WTC11 (cell line): ENCODE measurements around the gene PIGU. TPM values are rescaled to one million over a fixed set of nuclear protein-coding genes. Genes with fewer than 3 reads are reported as not detected.
A peak's percentile ranks its signal among the peaks of the same experiment; 100 is the strongest.

Experiments used
- ATAC-seq: fragments of 200-7000 bp; cut with Tn5 transposase; 2 replicates; pipeline ENCODE4 v1.10.0; 2021; ENCODE audit warnings: mild to moderate bottlenecking, moderate library complexity
- CTCF ChIA-PET: fragments of 300-600 bp; sonication (Branson Sonifier 250); formaldehyde crosslinking; loops from one replicate; lab custom pipeline; 2021; ENCODE audit warnings: antibody characterized with exemption; lab: Charles Lee
- POLR2A ChIA-PET: fragments of 350-600 bp; sonication (Branson Sonifier 250); formaldehyde crosslinking; loops from one replicate; lab custom pipeline; 2021; ENCODE audit warnings: antibody characterized with exemption; lab: Charles Lee
- DNase-seq: peaks from one replicate; pipeline ENCODE4 v3.0.0; 2021; ENCODE audit warnings: low spot score
- H3K27ac Mint-ChIP-seq: 2 replicates; pipeline ENCODE4 v1.8.0; 2021; ENCODE audit warnings: mixed read lengths
- H3K27me3 Mint-ChIP-seq: 2 replicates; pipeline ENCODE4 v1.8.0; 2021; ENCODE audit warnings: low read depth, mild to moderate bottlenecking, moderate library complexity, mixed read lengths
- H3K36me3 Mint-ChIP-seq: 2 replicates; pipeline ENCODE4 v1.8.0; 2021; ENCODE audit warnings: mixed read lengths
- H3K4me1 Mint-ChIP-seq: 2 replicates; pipeline ENCODE4 v1.8.0; 2022; ENCODE audit warnings: mixed read lengths
- H3K4me3 Mint-ChIP-seq: 2 replicates; pipeline ENCODE4 v1.8.0; 2021; ENCODE audit warnings: mild to moderate bottlenecking, moderate library complexity, mixed read lengths
- H3K9me3 Mint-ChIP-seq: 2 replicates; pipeline ENCODE4 v1.8.0; 2021; ENCODE audit warnings: mixed read lengths
- CBFB ChIP-seq: sonication (generic); formaldehyde crosslinking; IDR thresholded peaks from 2 replicates; pipeline ENCODE4 v1.8.1; 2022; ENCODE audit warnings: mild to moderate bottlenecking, low read depth, missing genetic modification reagents
- CREB1 ChIP-seq: sonication (generic); formaldehyde crosslinking; IDR thresholded peaks from 2 replicates; pipeline ENCODE4 v1.8.0; 2023; ENCODE audit warnings: mild to moderate bottlenecking, missing genetic modification reagents
- CTCF ChIP-seq: fragments of 200-600 bp; IDR thresholded peaks from 2 replicates; pipeline ENCODE4 v1.8.0; 2022; ENCODE audit warnings: antibody characterized with exemption
- FOXP4 ChIP-seq: sonication (generic); formaldehyde crosslinking; IDR thresholded peaks from 2 replicates; pipeline ENCODE4 v1.8.0; 2022; ENCODE audit warnings: mild to moderate bottlenecking, missing genetic modification reagents
- GABPB1 ChIP-seq: sonication (generic); formaldehyde crosslinking; IDR thresholded peaks from 2 replicates; pipeline ENCODE4 v1.8.1; 2023; ENCODE audit warnings: mild to moderate bottlenecking, missing genetic modification reagents
- GTF2I ChIP-seq: fragments of 250-450 bp; sonication (Bioruptor Pico); conservative IDR thresholded peaks from 2 replicates; pipeline ENCODE4 v1.4.0; 2021; ENCODE audit warnings: mild to moderate bottlenecking
- HMGA2 ChIP-seq: fragments of 250-450 bp; sonication (Bioruptor Pico); IDR thresholded peaks from 2 replicates; pipeline ENCODE4 v1.4.0; 2021; ENCODE audit warnings: mild to moderate bottlenecking, moderate library complexity
- KAT7 ChIP-seq: sonication (generic); formaldehyde crosslinking; IDR thresholded peaks from 2 replicates; pipeline ENCODE4 v1.8.1; 2023; ENCODE audit warnings: missing genetic modification reagents, mild to moderate bottlenecking, borderline replicate concordance
- MLX ChIP-seq: sonication (generic); formaldehyde crosslinking; IDR thresholded peaks from 2 replicates; pipeline ENCODE4 v1.8.1; 2023; ENCODE audit warnings: mild to moderate bottlenecking, missing genetic modification reagents, moderate library complexity
- NFATC4 ChIP-seq: fragments of 250-450 bp; sonication (Bioruptor Pico); IDR thresholded peaks from 2 replicates; pipeline ENCODE4 v1.9.0; 2021; ENCODE audit warnings: mild to moderate bottlenecking
- OVOL2 ChIP-seq: fragments of 250-450 bp; sonication (Bioruptor Pico); IDR thresholded peaks from 2 replicates; pipeline ENCODE4 v1.9.0; 2021; ENCODE audit warnings: mild to moderate bottlenecking, borderline replicate concordance
- TCF7 ChIP-seq: sonication (generic); formaldehyde crosslinking; IDR thresholded peaks from 2 replicates; pipeline ENCODE4 v1.8.0; 2022; ENCODE audit warnings: mild to moderate bottlenecking, low read depth, missing genetic modification reagents, moderate library complexity
- USF1 ChIP-seq: sonication (generic); formaldehyde crosslinking; IDR thresholded peaks from 2 replicates; pipeline ENCODE4 v1.8.0; 2022; ENCODE audit warnings: mild to moderate bottlenecking, missing genetic modification reagents
- ZNF281 ChIP-seq: sonication (generic); formaldehyde crosslinking; IDR thresholded peaks from 2 replicates; pipeline ENCODE4 v1.8.0; 2023; ENCODE audit warnings: mild to moderate bottlenecking, missing genetic modification reagents
- total RNA-seq: library from RNA; stranded (reverse); gene quantifications from 3 replicates; pipeline ENCODE4 v1.2.3, GENCODE V29; 2021
- TF ChIP-seq, protein P1 (sequence below): sonication (generic); formaldehyde crosslinking; IDR thresholded peaks from 2 replicates; pipeline ENCODE4 v1.8.0; 2023; ENCODE audit warnings: missing genetic modification reagents, mild to moderate bottlenecking, borderline replicate concordance
- TF ChIP-seq, protein P2 (sequence below): sonication (generic); formaldehyde crosslinking; IDR thresholded peaks from 2 replicates; pipeline ENCODE4 v1.8.1; 2022; ENCODE audit warnings: mild to moderate bottlenecking, moderate library complexity, missing genetic modification reagents
- TF ChIP-seq, protein P3 (sequence below): sonication (generic); formaldehyde crosslinking; IDR thresholded peaks from 2 replicates; pipeline ENCODE4 v1.8.0; 2022; ENCODE audit warnings: mild to moderate bottlenecking, missing genetic modification reagents

PIGU gene
- total RNA-seq, 1 experiment from 2014 or later: 24.8 TPM

GRCh38 chr20:34525709-34526416 lies 151.0 kb downstream of the PIGU start:
- H3K9me3 Mint-ChIP-seq: no peaks in the 10 kb centered on the region
- DNase-seq (no peak), ATAC-seq (no peak)
- H3K27me3 Mint-ChIP-seq: no peaks in the 10 kb centered on the region
- POLR2A ChIA-PET: no interaction called here
- peaks cover 9% of the 10 kb centered on the region for H3K4me1 Mint-ChIP-seq
- no peak overlapping the region for H3K4me3 Mint-ChIP-seq
- TF ChIP-seq GABPB1 (CRISPR knock-in tag) (peak; percentile 77), NFATC4 (CRISPR knock-in tag) (no peak), OVOL2 (CRISPR knock-in tag) (no peak), CREB1 (CRISPR knock-in tag) (no peak), ZNF281 (CRISPR knock-in tag) (no peak)
- peaks cover 32% of the 10 kb centered on the region for H3K36me3 Mint-ChIP-seq
- CTCF ChIA-PET: interaction anchor here (1.4 to 2.3 kb wide), 3 partner anchors 10 to 335 kb away, joined by 4 to 7 read pairs (median 6); partner anchors contain the start of gene DYNLRB1
- H3K27ac Mint-ChIP-seq: peak overlapping the region; percentile 60

GRCh38 chr20:34525342-34525708 lies 151.6 kb downstream of the PIGU start:
- H3K4me3 Mint-ChIP-seq: no peak overlapping the region
- ATAC-seq (no peak), DNase-seq (no peak)

GRCh38 chr20:34524426-34524825 lies 152.5 kb downstream of the PIGU start:
- Mint-ChIP-seq H3K4me1 (peaks cover 9% of the 10 kb centered on the region), H3K9me3 (no peaks in the 10 kb centered on the region), H3K27ac (no peak overlapping the region), H3K27me3 (no peaks in the 10 kb centered on the region), H3K4me3 (no peak overlapping the region), H3K36me3 (peaks cover 32% of the 10 kb centered on the region)
- ChIA-PET CTCF (interaction anchor here (1.4 to 4.0 kb wide), 3 partner anchors 8 to 212 kb away, joined by 4 to 104 read pairs (median 7); partner anchors contain the start of gene DYNLRB1), POLR2A (no interaction called here)
- no peak for ATAC-seq
- DNase-seq: no peak
- no peak for TF ChIP-seq CBFB (CRISPR knock-in tag)
- TF ChIP-seq KAT7: no peak
- TF ChIP-seq MLX (CRISPR knock-in tag): no peak
- TF ChIP-seq, protein P1, sequence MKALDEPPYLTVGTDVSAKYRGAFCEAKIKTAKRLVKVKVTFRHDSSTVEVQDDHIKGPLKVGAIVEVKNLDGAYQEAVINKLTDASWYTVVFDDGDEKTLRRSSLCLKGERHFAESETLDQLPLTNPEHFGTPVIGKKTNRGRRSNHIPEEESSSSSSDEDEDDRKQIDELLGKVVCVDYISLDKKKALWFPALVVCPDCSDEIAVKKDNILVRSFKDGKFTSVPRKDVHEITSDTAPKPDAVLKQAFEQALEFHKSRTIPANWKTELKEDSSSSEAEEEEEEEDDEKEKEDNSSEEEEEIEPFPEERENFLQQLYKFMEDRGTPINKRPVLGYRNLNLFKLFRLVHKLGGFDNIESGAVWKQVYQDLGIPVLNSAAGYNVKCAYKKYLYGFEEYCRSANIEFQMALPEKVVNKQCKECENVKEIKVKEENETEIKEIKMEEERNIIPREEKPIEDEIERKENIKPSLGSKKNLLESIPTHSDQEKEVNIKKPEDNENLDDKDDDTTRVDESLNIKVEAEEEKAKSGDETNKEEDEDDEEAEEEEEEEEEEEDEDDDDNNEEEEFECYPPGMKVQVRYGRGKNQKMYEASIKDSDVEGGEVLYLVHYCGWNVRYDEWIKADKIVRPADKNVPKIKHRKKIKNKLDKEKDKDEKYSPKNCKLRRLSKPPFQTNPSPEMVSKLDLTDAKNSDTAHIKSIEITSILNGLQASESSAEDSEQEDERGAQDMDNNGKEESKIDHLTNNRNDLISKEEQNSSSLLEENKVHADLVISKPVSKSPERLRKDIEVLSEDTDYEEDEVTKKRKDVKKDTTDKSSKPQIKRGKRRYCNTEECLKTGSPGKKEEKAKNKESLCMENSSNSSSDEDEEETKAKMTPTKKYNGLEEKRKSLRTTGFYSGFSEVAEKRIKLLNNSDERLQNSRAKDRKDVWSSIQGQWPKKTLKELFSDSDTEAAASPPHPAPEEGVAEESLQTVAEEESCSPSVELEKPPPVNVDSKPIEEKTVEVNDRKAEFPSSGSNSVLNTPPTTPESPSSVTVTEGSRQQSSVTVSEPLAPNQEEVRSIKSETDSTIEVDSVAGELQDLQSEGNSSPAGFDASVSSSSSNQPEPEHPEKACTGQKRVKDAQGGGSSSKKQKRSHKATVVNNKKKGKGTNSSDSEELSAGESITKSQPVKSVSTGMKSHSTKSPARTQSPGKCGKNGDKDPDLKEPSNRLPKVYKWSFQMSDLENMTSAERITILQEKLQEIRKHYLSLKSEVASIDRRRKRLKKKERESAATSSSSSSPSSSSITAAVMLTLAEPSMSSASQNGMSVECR (CRISPR knock-in tag): no peak
- no peak for TF ChIP-seq TCF7
- no peak for TF ChIP-seq FOXP4 (CRISPR knock-in tag)
- TF ChIP-seq HMGA2 (CRISPR knock-in tag): no peak
- TF ChIP-seq, protein P2, sequence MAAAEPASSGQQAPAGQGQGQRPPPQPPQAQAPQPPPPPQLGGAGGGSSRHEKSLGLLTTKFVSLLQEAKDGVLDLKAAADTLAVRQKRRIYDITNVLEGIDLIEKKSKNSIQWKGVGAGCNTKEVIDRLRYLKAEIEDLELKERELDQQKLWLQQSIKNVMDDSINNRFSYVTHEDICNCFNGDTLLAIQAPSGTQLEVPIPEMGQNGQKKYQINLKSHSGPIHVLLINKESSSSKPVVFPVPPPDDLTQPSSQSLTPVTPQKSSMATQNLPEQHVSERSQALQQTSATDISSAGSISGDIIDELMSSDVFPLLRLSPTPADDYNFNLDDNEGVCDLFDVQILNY (CRISPR knock-in tag): no peak
- no peak for TF ChIP-seq CTCF
- no peak for TF ChIP-seq GTF2I (CRISPR knock-in tag)
- TF ChIP-seq USF1 (CRISPR knock-in tag): no peak

More at GRCh38 chr20:34525342-34525708, 151.6 kb downstream of the PIGU start:
- no peaks in the 10 kb centered on the region for H3K9me3 Mint-ChIP-seq
- H3K27me3 Mint-ChIP-seq: no peaks in the 10 kb centered on the region
- H3K36me3 Mint-ChIP-seq: peaks cover 32% of the 10 kb centered on the region
- TF ChIP-seq, protein P3, sequence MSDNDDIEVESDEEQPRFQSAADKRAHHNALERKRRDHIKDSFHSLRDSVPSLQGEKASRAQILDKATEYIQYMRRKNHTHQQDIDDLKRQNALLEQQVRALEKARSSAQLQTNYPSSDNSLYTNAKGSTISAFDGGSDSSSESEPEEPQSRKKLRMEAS (CRISPR knock-in tag): no peak
- TF ChIP-seq, all 79 proteins: peak for 0
- H3K4me1 Mint-ChIP-seq: peaks cover 9% of the 10 kb centered on the region
- POLR2A ChIA-PET: no interaction called here
- H3K27ac Mint-ChIP-seq: peak overlapping the region; percentile 60
- CTCF ChIA-PET: interaction anchor here (0.6 to 4.0 kb wide), 5 partner anchors 9 to 335 kb away, joined by 3 to 104 read pairs (median 6); partner anchors contain the start of gene DYNLRB1
